Brain pericyte (primary cell): ENCODE data around the gene TCEANC.
"Not testable (repeated sequence)": the region's sequence is repeated elsewhere in the genome, so short reads cannot be mapped to it uniquely, and the experiment has no call there.

Source experiments
- DNase-seq: peaks from one replicate; pipeline ENCODE4 v3.0.0-alpha.2; 2012; ENCODE audit warnings: low read depth, low spot score

The TCEANC gene

GRCh38 chrX:13652850-13653693 is at the start of gene TCEANC:
TSS of gene TCEANC (plus strand) at chrX:13653141. CDS start at chrX:13662509, 9,368 bp downstream.
- DNase-seq: peak; percentile 87

GRCh38 chrX:13605611-13606010 is 47.3 kb upstream of the TCEANC start:
- DNase-seq: no peak

- DNase-seq: no peak
Observed at GRCh38 chrX:13607331-13607995, 45.5 kb upstream of the TCEANC start.

GRCh38 chrX:13607996-13608365 is 45.0 kb upstream of the TCEANC start:
- DNase-seq: no peak

- no peak for DNase-seq
Observed at GRCh38 chrX:13614154-13614553, 38.8 kb upstream of the TCEANC start.

GRCh38 chrX:13620207-13620606 is 32.7 kb upstream of the TCEANC start:
- no peak for DNase-seq

- DNase-seq: no peak
Observed at GRCh38 chrX:13622401-13622964, 30.5 kb upstream of the TCEANC start.

- DNase-seq: no peak
Observed at GRCh38 chrX:13627306-13627705, 25.6 kb upstream of the TCEANC start.

- not testable (repeated sequence) for DNase-seq
Observed at GRCh38 chrX:13637224-13637623, 15.7 kb upstream of the TCEANC start.

GRCh38 chrX:13638021-13638420 is 14.9 kb upstream of the TCEANC start:
- DNase-seq: no peak

- DNase-seq: no peak
Observed at GRCh38 chrX:13638826-13639225, 14.1 kb upstream of the TCEANC start.

- not testable (repeated sequence) for DNase-seq
Observed at GRCh38 chrX:13641684-13642083, 11.3 kb upstream of the TCEANC start.

- DNase-seq: no peak
Observed at GRCh38 chrX:13645464-13646153, 7.3 kb upstream of the TCEANC start.

- no peak for DNase-seq
Observed at GRCh38 chrX:13646154-13646549, 6.8 kb upstream of the TCEANC start.

GRCh38 chrX:13647709-13648212 is 5.2 kb upstream of the TCEANC start:
- no peak for DNase-seq

- not testable (repeated sequence) for DNase-seq
Observed at GRCh38 chrX:13648336-13648735, 4.6 kb upstream of the TCEANC start.

GRCh38 chrX:13649838-13650237 is 3.1 kb upstream of the TCEANC start:
- no peak for DNase-seq

GRCh38 chrX:13650318-13650717 is 2.6 kb upstream of the TCEANC start:
- DNase-seq: no peak

- no peak for DNase-seq
Observed at GRCh38 chrX:13651150-13651549, 1.8 kb upstream of the TCEANC start.

- peak; percentile 29 for DNase-seq
Observed at GRCh38 chrX:13652287-13652793, 601 bp upstream of the TCEANC start.

GRCh38 chrX:13654116-13654515 is 1.2 kb downstream of the TCEANC start:
- DNase-seq: no peak

GRCh38 chrX:13655674-13656073 is 2.7 kb downstream of the TCEANC start:
- no peak for DNase-seq
